GM18951 (cell line): ENCODE results near the gene TSPAN3.

Experiments used
- POLR2A ChIP-seq: IDR thresholded peaks from 4 replicates; pipeline ENCODE4 v1.6.1; 2011; ENCODE audit warnings: mild to moderate bottlenecking; ENCODE audit not compliant: insufficient read length, insufficient read depth; ENCODE audit errors: extremely low read depth
- in situ Hi-C: fragments of 300-500 bp; cut with MboI; formaldehyde crosslinking; loops from one replicate; pipeline ENCODE4 v1.12.0; 2022; ENCODE audit warnings: low sequenced_read_pairs, mixed read lengths, inconsistent platforms; ENCODE audit not compliant: unreplicated experiment

TSPAN3 gene

DNA sequence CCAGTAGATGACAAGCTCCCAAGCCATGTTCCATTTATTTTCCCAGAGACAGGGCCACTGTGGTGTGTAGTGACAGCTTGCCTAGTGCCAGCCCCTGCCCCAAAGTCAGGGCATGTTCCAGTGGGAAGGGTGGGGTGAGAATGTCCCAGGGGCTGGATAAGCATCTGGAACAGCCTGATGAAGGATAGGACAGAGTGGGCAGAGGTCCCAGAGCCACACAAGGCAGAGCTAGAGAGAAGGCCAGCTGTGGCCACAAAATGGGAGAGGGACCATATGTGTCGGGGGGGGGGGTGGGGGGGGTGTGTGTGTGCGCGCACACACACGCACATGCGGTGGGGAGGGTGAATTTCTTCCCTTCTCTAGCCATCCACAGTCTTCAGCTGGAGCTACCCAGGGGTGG is 27.0 kb upstream of the TSPAN3 start:
- no peak for TF ChIP-seq POLR2A

DNA sequence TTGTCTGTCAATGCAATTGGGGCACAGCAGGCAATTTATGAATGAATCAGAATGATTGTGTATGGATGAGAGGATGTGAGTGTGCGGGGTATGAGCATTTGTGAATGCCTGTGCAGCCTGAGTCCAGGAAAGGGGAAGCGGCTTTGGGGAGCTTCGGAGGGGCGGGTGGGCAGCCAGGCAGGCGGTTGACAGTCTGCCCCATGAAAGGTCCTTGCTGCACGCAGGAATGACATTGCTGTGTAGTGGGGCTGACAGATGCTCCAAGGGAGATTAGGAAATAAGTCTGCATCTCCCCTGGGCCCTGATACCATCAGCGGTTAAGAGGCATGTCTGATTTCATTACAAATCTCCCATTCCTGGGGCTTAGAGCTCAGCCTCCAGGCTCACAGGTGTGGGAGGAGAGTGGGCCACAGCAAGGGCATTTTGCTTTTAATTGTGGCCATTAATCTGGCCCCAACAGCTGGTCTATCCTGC is 26.4 kb upstream of the TSPAN3 start:
- no peak for TF ChIP-seq POLR2A
- in situ Hi-C loops, result no loop called here

More for the DNA sequence above, 27.0 kb upstream of the TSPAN3 start:
- in situ Hi-C loops, result no loop called here

- in situ Hi-C loops, result no loop called here
- no peak for TF ChIP-seq POLR2A
Observed at GRCh38 chr15:77096541-77096940, 25.6 kb upstream of the TSPAN3 start.

DNA sequence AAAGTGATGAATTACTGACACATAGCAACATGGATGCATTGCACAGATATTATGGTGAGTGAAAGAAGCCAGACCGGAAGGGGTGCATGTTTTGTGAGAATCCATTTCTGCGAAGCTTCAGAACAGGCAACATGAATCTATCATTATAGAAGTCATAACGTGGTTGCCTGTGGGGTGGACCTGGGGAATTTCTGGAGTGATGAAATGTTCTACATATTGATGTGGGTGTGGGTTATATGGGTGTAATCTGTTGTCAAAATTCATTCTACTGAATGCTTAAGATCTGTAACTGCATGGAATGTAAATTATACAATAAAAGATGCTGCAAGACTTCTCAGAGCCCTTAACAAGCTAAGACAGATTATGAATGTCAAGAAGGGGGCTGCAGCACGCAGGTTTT is 25.2 kb upstream of the TSPAN3 start:
- in situ Hi-C loops, result no loop called here
- no peak for TF ChIP-seq POLR2A

DNA sequence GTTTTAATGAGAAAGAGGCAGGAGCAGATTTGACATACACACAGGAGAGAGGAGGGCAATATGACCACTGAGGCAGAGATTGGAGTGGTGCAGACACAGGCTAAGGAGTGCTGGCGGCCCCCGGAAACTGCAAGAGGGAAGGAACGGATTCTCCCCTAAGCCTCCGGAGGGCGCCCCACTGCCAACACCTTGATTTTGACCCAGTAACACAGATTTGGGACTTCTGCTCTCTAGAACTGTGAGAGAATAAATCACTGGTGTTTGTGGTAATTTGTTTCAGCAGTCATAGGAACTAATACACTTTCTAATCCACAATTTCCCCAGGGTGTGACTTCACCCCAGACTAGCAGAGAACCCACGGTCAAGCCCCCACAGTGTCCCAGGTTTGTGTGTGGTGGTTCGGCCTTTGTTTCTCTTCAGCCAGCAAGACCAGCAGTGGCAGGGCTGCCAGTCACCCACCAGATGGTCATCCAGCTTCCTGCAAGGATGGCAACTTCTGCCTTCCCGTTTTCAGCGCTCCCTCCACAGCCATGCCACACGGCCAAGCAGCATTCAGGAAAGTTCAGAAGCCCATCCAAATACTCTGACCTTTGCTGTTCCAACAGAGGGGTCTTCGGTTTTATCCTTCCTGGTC is 23.6 kb upstream of the TSPAN3 start:
- in situ Hi-C loops, result no loop called here
- no peak for TF ChIP-seq POLR2A

DNA sequence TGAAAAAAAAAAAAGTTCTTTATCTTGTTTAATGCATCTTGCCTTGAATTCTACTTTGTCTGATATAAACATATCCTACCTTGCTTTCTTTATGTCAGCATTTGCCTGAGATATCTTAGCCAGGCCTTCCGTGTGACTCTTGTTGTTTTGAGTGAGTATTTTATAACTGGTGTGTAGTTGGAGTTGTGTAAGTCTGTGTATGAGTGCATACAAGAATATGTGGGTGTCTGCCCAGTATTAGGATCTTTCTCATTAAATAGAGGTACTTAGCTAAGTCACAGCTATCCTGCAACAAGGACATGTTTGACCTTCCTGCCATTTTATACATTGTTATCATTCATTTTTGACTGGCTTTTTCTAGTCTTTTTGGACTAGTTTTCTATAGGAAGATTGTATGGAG is 22.5 kb upstream of the TSPAN3 start:
- TF ChIP-seq POLR2A, result no peak
- in situ Hi-C loops, result no loop called here

- in situ Hi-C loops, result no loop called here
- TF ChIP-seq POLR2A, result no peak
Observed at GRCh38 chr15:77091097-77091496, 20.2 kb upstream of the TSPAN3 start.

DNA sequence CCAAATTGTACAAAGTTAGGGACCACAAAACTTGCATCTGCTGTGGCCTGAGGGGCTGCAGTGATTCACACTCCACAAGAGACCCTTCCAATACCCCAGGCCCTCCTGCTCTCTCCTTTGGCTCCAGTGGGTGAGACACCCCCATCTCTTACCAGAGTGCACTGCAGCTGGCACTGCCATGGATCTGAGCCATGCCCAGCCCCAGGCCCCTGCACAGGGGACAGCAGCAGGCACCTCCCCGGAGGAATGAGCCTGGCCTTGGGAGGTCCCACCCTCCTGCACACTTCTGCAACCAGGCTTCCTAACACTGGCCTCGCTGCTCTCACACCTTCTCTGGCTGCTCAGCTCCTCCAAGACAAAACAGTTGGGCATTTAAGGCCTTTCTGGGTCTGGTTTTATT is 16.3 kb upstream of the TSPAN3 start:
- in situ Hi-C loops, result no loop called here
- no peak for TF ChIP-seq POLR2A

- TF ChIP-seq POLR2A, result no peak
- in situ Hi-C loops, result no loop called here
Observed at GRCh38 chr15:77085297-77085696, 14.4 kb upstream of the TSPAN3 start.

DNA sequence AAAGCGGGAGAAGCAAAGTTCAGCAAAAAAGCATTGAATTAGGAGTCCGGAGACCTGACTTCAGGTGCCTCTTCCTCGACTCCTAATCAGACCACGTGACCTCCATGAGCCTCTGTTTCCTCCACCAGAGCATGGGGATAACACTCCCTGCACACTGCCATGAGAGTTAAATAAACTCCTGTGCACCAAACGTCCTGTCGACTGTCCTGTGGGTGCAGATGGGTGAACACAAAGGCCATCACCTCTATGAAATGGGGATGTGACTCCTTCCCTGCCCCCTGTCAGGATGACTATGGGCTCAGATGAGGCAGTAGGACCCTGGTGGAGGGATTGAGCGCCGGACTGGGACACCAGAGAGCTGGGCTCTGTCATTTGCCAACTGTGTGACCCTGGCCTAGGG is 13.5 kb upstream of the TSPAN3 start:
- TF ChIP-seq POLR2A, result no peak
- in situ Hi-C loops, result no loop called here

DNA sequence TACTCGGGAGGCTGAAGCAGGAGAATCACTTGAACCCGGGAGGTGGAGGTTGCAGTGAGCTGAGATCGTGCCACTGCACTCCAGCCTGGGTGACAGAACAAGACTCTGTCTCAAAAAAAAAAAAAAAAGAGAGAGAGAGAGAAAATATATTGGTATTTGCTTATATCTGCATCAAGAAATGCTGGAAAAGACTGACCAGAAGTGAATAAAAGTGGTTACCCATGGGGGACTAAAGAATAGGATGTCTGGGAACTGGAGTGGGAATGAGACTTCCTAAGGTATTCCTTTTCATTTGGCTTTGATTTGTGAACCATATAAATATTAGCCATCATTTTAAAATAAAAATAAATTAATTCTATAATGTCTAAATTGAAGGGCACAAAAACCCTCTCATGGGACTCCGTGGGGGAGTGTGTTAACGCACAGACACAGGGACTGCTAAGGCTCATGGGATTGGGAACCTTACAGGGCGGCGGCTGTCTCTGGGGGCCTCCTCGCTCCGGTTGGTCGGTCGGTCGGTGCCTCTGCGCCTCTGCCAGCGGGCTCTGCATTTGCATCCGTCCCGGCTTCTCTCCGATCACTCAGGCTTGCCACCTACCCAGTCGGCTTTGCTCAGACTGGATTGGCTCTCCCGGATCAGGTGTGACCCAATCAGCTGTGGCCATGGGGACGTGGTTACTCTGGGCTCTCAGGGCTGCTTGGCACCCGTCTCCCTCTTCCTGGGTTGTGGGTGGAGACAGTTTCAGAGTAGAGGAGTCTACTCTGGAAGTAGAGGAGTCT is 12.7 kb upstream of the TSPAN3 start:
- in situ Hi-C loops, result no loop called here
- TF ChIP-seq POLR2A, result no peak

DNA sequence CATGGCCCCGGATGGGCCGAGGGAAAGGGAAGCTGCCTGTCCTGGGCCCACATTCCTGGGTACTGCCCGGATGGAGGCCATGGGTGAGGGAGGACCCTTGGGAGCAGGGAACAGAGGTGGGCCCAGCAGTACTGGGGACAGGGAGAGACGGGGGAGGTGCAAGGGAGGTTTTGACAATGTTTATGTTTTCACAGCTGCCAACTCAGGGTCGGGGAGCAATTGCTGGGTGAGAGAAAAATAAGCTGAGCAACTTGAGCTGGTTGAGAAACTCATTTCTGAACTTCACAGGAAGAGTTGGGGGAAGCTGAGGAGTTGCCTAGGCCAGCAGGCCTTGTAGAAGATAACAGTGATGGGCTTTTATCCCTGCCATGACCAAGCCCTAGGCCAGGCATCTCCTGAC is 11.1 kb upstream of the TSPAN3 start:
- in situ Hi-C loops, result no loop called here
- no peak for TF ChIP-seq POLR2A

GRCh38 chr15:77076323-77076915 is 5.5 kb upstream of the TSPAN3 start:
- in situ Hi-C loops, result no loop called here
- no peak for TF ChIP-seq POLR2A

- in situ Hi-C loops, result no loop called here
- TF ChIP-seq POLR2A, result no peak
Observed at GRCh38 chr15:77075528-77075927, 4.6 kb upstream of the TSPAN3 start.
